Measurements from ENCODE around the gene KRTAP19-4.
"Not testable (repeated sequence)": the region's sequence is repeated elsewhere in the genome, so short reads cannot be mapped to it uniquely, and the experiment has no call there.

KRTAP19-4 gene, protein sequence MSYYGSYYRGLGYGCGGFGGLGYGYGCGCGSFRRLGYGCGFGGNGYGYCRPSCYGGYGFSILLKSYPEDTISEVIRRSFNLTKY

GRCh38 chr21:30497065-30497464 lies at the start of gene KRTAP19-4:
Gene KRTAP19-4 (minus strand): TSS chr21:30497165. CDS start chr21:30497110, 55 bp downstream.
- H3K4me3 ChIP-seq (ENCODE audit: low read depth, low read length): no peak within 1 kb of the TSS
- TF ChIP-seq, protein P1, sequence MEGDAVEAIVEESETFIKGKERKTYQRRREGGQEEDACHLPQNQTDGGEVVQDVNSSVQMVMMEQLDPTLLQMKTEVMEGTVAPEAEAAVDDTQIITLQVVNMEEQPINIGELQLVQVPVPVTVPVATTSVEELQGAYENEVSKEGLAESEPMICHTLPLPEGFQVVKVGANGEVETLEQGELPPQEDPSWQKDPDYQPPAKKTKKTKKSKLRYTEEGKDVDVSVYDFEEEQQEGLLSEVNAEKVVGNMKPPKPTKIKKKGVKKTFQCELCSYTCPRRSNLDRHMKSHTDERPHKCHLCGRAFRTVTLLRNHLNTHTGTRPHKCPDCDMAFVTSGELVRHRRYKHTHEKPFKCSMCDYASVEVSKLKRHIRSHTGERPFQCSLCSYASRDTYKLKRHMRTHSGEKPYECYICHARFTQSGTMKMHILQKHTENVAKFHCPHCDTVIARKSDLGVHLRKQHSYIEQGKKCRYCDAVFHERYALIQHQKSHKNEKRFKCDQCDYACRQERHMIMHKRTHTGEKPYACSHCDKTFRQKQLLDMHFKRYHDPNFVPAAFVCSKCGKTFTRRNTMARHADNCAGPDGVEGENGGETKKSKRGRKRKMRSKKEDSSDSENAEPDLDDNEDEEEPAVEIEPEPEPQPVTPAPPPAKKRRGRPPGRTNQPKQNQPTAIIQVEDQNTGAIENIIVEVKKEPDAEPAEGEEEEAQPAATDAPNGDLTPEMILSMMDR (IDR thresholded peaks at IDR 0.05; ENCODE audit: low read depth, low read length): no peak
- TF ChIP-seq POLR2A (IDR thresholded peaks at IDR 0.05; ENCODE audit: extremely low read depth, insufficient read length) (no peak), MYC (IDR thresholded peaks at IDR 0.05; ENCODE audit: low read depth, low read length) (no peak)
- TF ChIP-seq, protein P2, sequence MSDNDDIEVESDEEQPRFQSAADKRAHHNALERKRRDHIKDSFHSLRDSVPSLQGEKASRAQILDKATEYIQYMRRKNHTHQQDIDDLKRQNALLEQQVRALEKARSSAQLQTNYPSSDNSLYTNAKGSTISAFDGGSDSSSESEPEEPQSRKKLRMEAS (IDR thresholded peaks at IDR 0.05; ENCODE audit: low read depth, low read length): no peak
- no peak for DNase-seq (ENCODE audit: low read depth)

DNA sequence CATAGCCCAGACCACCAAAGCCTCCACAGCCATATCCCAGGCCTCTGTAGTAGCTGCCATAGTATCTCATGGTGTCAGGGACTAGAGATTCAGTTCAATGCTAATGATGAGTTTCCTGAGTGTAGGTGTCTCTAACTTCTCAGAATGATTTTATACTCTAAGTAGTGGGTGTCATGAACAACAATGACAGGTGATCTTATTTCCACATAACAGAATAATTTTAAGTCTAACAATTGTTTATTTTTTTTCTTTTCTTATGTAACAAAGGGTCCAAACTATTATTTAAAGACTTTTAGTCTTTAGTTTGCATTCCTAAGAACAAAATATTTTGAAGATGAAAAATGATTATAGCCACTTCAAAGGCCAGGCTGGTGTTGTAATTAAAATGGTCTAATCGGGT lies 44.8 kb upstream of the KRTAP19-4 start, which contains the start of gene KRTAP19-6:
KRTAP19-6 (minus strand) TSS at position 101 of the 400 bp plus-strand sequence; CDS start at position 70, 31 bp downstream.
- no peak for DNase-seq (ENCODE audit: low read depth)
- no peak within 1 kb of the TSS for H3K4me3 ChIP-seq (ENCODE audit: low read depth, low read length)
- TF ChIP-seq MYC (IDR thresholded peaks at IDR 0.05; ENCODE audit: low read depth, low read length): no peak
- TF ChIP-seq POLR2A (IDR thresholded peaks at IDR 0.05; ENCODE audit: extremely low read depth, insufficient read length): no peak
- TF ChIP-seq, protein P2 (IDR thresholded peaks at IDR 0.05; ENCODE audit: low read depth, low read length): no peak
- TF ChIP-seq, protein P1 (IDR thresholded peaks at IDR 0.05; ENCODE audit: low read depth, low read length): no peak

DNA sequence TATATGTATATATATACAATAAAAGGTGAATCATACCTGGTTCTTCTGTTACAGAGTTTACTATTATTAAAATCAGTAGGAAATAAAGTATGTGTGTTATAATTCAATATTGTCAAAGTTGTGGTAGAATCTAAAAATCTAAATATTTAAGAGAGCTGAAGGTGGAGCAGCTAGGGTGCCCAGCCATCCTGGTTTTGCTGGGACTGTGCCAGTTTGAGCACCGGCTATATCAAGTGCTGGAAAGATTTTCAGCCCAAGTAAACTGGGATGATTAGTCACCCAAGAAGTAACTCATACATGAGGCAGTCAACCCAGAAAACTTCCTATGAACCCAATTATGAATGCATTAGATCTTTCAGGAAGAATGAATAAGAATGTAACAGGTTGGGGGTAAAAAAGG lies 21.9 kb upstream of the KRTAP19-4 start:
- TF ChIP-seq, protein P1 (IDR thresholded peaks at IDR 0.05; ENCODE audit: low read depth, low read length): no peak
- TF ChIP-seq, protein P2 (IDR thresholded peaks at IDR 0.05; ENCODE audit: low read depth, low read length): no peak
- TF ChIP-seq MYC (IDR thresholded peaks at IDR 0.05; ENCODE audit: low read depth, low read length): no peak
- TF ChIP-seq POLR2A (IDR thresholded peaks at IDR 0.05; ENCODE audit: extremely low read depth, insufficient read length): no peak
- no peak for DNase-seq (ENCODE audit: low read depth)

GRCh38 chr21:30515681-30516080 lies 18.7 kb upstream of the KRTAP19-4 start:
- TF ChIP-seq, protein P2 (IDR thresholded peaks at IDR 0.05; ENCODE audit: low read depth, low read length): no peak
- TF ChIP-seq MYC (IDR thresholded peaks at IDR 0.05; ENCODE audit: low read depth, low read length) (no peak), POLR2A (IDR thresholded peaks at IDR 0.05; ENCODE audit: extremely low read depth, insufficient read length) (no peak)
- TF ChIP-seq, protein P1 (IDR thresholded peaks at IDR 0.05; ENCODE audit: low read depth, low read length): no peak
- no peak overlapping the region for H3K4me3 ChIP-seq (ENCODE audit: low read depth, low read length)
- DNase-seq (ENCODE audit: low read depth): no peak

More for the DNA sequence above, 21.9 kb upstream of the KRTAP19-4 start:
- H3K4me3 ChIP-seq (ENCODE audit: low read depth, low read length): no peak overlapping the region

GRCh38 chr21:30505621-30506205 lies 8.7 kb upstream of the KRTAP19-4 start:
- not testable (repeated sequence) for H3K4me3 ChIP-seq (ENCODE audit: low read depth, low read length); DNase-seq (ENCODE audit: low read depth)
- TF ChIP-seq, protein P1 (IDR thresholded peaks at IDR 0.05; ENCODE audit: low read depth, low read length): peak; percentile 31

Data from NB4 (cell line).